AG09309 (cell line): ENCODE results near the gene ZNF761.
"Not testable (repeated sequence)": the region's sequence is repeated elsewhere in the genome, so short reads cannot be mapped to it uniquely, and the experiment has no call there.

Experiments used
- DNase-seq: peaks from one replicate; pipeline ENCODE4 v3.0.0-alpha.2; 2010; ENCODE audit warnings: low read depth
- H3K4me3 ChIP-seq: 2 replicates; pipeline ENCODE4 v1.5.1; 2011; ENCODE audit warnings: mild to moderate bottlenecking, low read depth, low read length, moderate library complexity; ENCODE audit not compliant: control insufficient read depth
- CTCF ChIP-seq: IDR thresholded peaks from 2 replicates; pipeline ENCODE4 v1.5.1; 2011; ENCODE audit warnings: mild to moderate bottlenecking, low read depth, low read length, inconsistent platforms; ENCODE audit not compliant: insufficient read depth, control insufficient read depth; ENCODE audit errors: missing control alignments

Gene ZNF761

GRCh38 chr19:53424968-53425597 lies 6.7 kb upstream of the ZNF761 start:
- peak; percentile 28 for DNase-seq
- peak; percentile 85 for TF ChIP-seq CTCF
- no peak overlapping the region for H3K4me3 ChIP-seq

DNA sequence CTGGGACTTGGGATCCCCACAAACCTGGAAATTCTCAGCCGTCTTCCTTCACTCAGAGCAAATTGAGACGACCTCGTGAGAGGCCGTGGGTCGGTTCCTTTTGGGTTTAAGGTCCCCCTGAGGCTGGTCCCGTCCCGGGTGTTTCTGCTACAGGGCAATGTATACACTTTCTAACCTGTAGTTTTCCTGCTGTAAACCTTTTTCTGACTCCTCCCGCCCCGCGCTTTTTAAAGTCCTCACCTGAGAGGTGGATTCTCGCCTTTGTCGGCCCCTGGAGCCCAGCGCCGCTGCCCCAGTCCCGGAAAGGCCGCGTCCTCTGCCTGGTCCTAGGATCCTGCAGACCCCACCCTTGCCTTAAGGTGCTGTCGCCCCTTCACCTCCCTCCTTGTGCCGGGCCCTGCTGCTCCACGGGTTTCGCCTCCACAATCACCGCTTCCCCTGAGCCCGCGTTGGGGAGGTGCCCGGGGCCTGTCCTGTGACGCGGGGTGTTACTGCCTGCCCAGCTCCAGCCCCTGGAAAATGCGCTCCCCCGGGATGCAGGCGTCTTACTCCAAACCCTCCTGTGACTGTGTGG lies 391 bp downstream of the ZNF761 start:
- no peak for DNase-seq
- no peak for TF ChIP-seq CTCF
- H3K4me3 ChIP-seq = peak overlapping the region; percentile 85

- H3K4me3 ChIP-seq, DNase-seq: not testable (repeated sequence)
Measured at GRCh38 chr19:53443809-53444208, 12.0 kb downstream of the ZNF761 start.

GRCh38 chr19:53447196-53447595 lies 15.4 kb downstream of the ZNF761 start:
- not testable (repeated sequence) for H3K4me3 ChIP-seq, DNase-seq

- no peak overlapping the region for H3K4me3 ChIP-seq
- no peak for DNase-seq
- TF ChIP-seq CTCF = no peak
Measured at GRCh38 chr19:53455828-53456227, 24.0 kb downstream of the ZNF761 start.

GRCh38 chr19:53460131-53460721 lies 28.4 kb downstream of the ZNF761 start:
- not testable (repeated sequence) for H3K4me3 ChIP-seq, DNase-seq

GRCh38 chr19:53461866-53462265 lies 30.1 kb downstream of the ZNF761 start:
- H3K4me3 ChIP-seq = no peak overlapping the region
- TF ChIP-seq CTCF = no peak
- no peak for DNase-seq

DNA sequence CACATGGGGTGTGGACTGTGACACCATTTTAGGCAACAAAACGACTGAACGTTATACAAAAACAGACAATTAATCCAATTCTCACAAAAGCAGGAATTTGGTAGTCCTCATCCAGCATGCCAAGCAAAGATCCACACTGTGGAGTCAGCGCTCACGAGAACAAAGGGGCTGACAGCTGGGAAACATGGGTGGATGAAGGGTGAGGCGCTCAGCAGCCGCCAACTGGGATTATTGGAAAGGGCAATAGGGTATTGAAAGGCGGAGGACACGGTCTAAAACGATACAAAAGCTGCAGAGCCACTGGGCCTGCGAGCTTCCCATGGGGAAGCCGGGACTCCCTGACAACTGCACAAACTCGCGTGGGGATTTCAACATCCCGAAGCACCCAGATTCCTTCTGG lies 31.1 kb downstream of the ZNF761 start:
- no peak for DNase-seq
- H3K4me3 ChIP-seq = no peak overlapping the region
- no peak for TF ChIP-seq CTCF
